Smooth muscle cell (in vitro differentiated cells): ENCODE data around the gene FAM107B. TPM values are rescaled to one million over a fixed set of nuclear protein-coding genes. Genes with fewer than 3 reads are reported as not detected.

Experiments
- DNase-seq: peaks from one replicate; lab custom pipeline; 2025; ENCODE audit not compliant: unreplicated experiment; lab: John Stamatoyannopoulos, UW
- H2AFZ ChIP-seq: fragments of 200-600 bp; sonication (generic); 2 replicates; pipeline ENCODE4 v1.6.0; 2016; ENCODE audit warnings: antibody characterized with exemption, low read depth, mild to moderate bottlenecking
- H3F3A ChIP-seq: fragments of 200-600 bp; sonication (generic); 2 replicates; pipeline ENCODE4 v1.6.0; 2017; ENCODE audit warnings: antibody characterized with exemption, low read depth
- H3K27ac ChIP-seq: fragments of 200-600 bp; sonication (generic); 2 replicates; pipeline ENCODE4 v1.5.1; 2016; ENCODE audit warnings: low read depth, mild to moderate bottlenecking
- H3K27me3 ChIP-seq: fragments of 200-600 bp; sonication (generic); 2 replicates; pipeline ENCODE4 v1.6.1; 2016; ENCODE audit warnings: low read depth, mild to moderate bottlenecking
- H3K36me3 ChIP-seq: fragments of 200-600 bp; sonication (generic); 2 replicates; pipeline ENCODE4 v1.5.1; 2016; ENCODE audit warnings: low read depth
- H3K4me1 ChIP-seq: fragments of 200-600 bp; sonication (generic); 2 replicates; pipeline ENCODE4 v1.5.1; 2016; ENCODE audit warnings: low read depth
- H3K4me2 ChIP-seq: fragments of 200-600 bp; sonication (generic); 2 replicates; pipeline ENCODE4 v1.6.0; 2016; ENCODE audit warnings: mild to moderate bottlenecking
- H3K4me3 ChIP-seq: fragments of 200-600 bp; sonication (generic); 2 replicates; pipeline ENCODE4 v1.5.1; 2016; ENCODE audit warnings: mild to moderate bottlenecking
- H3K79me2 ChIP-seq: fragments of 200-600 bp; sonication (generic); 2 replicates; pipeline ENCODE4 v1.6.0; 2016; ENCODE audit warnings: low read depth, mild to moderate bottlenecking
- H3K9ac ChIP-seq: fragments of 200-600 bp; sonication (generic); 2 replicates; pipeline ENCODE4 v1.6.0; 2016; ENCODE audit warnings: low read depth
- H3K9me3 ChIP-seq: fragments of 200-600 bp; sonication (generic); replicated peaks from 2 replicates; pipeline ENCODE4 v1.5.1; 2016; ENCODE audit warnings: low read depth
- H4K20me1 ChIP-seq: fragments of 200-600 bp; sonication (generic); 2 replicates; pipeline ENCODE4 v1.6.0; 2016; ENCODE audit warnings: low read depth
- WGBS: methylation state at CpG from one replicate; pipeline ENCODE4 v1.1.7; 2016; ENCODE audit warnings: low lambda C conversion rate; 5-methylcytosine and 5-hydroxymethylcytosine counted together
- polyA plus RNA-seq: library from polyadenylated mRNA; unstranded; fragments of >200 nt; fragmentation: Nextera tagmentation; extraction: Ambion mirVana; gene quantifications from 2 replicates; pipeline ENCODE4 v1.2.1, GENCODE V29; 2016
- total RNA-seq: library from RNA; depleted of rRNA; stranded (reverse); fragments of >200 nt; gene quantifications from 2 replicates; pipeline ENCODE4 v1.2.3, GENCODE V29; 2014
- TF ChIP-seq, protein P1 (sequence below): fragments of 200-600 bp; sonication (generic); IDR thresholded peaks from 2 replicates; pipeline ENCODE4 v1.5.1; 2017; ENCODE audit warnings: borderline replicate concordance, mild to moderate bottlenecking, antibody characterized with exemption; ENCODE audit not compliant: insufficient read depth, poor library complexity, severe bottlenecking

The FAM107B gene
- total and polyA plus RNA-seq, 2 experiments from 2014 or later, result 8.7 to 9.0 TPM

DNA sequence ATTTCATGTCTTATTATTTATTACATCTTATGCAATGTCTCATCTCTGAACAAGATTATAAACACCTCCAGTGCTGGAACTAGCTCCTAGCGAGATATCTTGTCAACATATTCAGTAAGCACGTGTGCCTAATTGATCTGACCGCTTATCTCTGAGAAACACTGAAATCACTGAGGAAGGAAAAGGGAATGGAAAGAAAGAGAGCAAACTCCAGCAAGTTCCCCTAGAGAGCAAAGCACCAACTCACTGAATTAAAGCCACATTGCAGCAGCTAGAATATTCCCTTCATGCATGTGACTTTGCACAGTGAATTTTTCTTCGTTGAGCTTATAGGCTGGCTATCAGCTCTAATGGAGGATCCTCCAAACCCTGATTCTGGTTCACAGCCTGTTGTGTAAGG, 266.9 kb downstream of the FAM107B start:
- Histone ChIP-seq H3K27ac (no peak overlapping the region), H3K79me2 (no peaks in the 10 kb centered on the region), H4K20me1 (no peaks in the 10 kb centered on the region), H3K4me2 (no peak overlapping the region), H3K27me3 (peaks cover 18% of the 10 kb centered on the region), H3K4me1 (peaks cover 3% of the 10 kb centered on the region), H2AFZ (no peak overlapping the region), H3F3A (no peaks in the 10 kb centered on the region), H3K36me3 (no peaks in the 10 kb centered on the region), H3K9me3 (peaks cover 11% of the 10 kb centered on the region), H3K4me3 (no peak overlapping the region), H3K9ac (no peak overlapping the region)
- TF ChIP-seq, protein P1, sequence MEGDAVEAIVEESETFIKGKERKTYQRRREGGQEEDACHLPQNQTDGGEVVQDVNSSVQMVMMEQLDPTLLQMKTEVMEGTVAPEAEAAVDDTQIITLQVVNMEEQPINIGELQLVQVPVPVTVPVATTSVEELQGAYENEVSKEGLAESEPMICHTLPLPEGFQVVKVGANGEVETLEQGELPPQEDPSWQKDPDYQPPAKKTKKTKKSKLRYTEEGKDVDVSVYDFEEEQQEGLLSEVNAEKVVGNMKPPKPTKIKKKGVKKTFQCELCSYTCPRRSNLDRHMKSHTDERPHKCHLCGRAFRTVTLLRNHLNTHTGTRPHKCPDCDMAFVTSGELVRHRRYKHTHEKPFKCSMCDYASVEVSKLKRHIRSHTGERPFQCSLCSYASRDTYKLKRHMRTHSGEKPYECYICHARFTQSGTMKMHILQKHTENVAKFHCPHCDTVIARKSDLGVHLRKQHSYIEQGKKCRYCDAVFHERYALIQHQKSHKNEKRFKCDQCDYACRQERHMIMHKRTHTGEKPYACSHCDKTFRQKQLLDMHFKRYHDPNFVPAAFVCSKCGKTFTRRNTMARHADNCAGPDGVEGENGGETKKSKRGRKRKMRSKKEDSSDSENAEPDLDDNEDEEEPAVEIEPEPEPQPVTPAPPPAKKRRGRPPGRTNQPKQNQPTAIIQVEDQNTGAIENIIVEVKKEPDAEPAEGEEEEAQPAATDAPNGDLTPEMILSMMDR, result no peak
- no peak for DNase-seq
- 94% methylated on average over 4 of the region's 4 CpGs for WGBS

- WGBS, result 87% methylated on average over 6 of the region's 6 CpGs
- Histone ChIP-seq H3K4me1 (peaks cover 8% of the 10 kb centered on the region), H3F3A (no peaks in the 10 kb centered on the region), H2AFZ (no peak overlapping the region), H3K4me3 (no peak overlapping the region), H3K27me3 (peaks cover 18% of the 10 kb centered on the region), H3K36me3 (no peaks in the 10 kb centered on the region), H3K9ac (no peak overlapping the region), H3K9me3 (peaks cover 11% of the 10 kb centered on the region), H4K20me1 (no peaks in the 10 kb centered on the region), H3K4me2 (no peak overlapping the region), H3K79me2 (no peaks in the 10 kb centered on the region), H3K27ac (no peak overlapping the region)
- DNase-seq, result no peak
- TF ChIP-seq, protein P1, result no peak
Measured at GRCh38 chr10:14507176-14507575, 267.5 kb downstream of the FAM107B start.

GRCh38 chr10:14502431-14502830, 272.3 kb downstream of the FAM107B start:
- TF ChIP-seq, protein P1, result no peak
- H4K20me1 ChIP-seq, result no peaks in the 10 kb centered on the region
- WGBS, result 62% methylated on average over 3 of the region's 3 CpGs
- H3K36me3 ChIP-seq, result no peaks in the 10 kb centered on the region
- H3K9me3 ChIP-seq, result no peaks in the 10 kb centered on the region
- no peaks in the 10 kb centered on the region for H3F3A ChIP-seq
- peaks cover 10% of the 10 kb centered on the region for H3K4me1 ChIP-seq
- no peak overlapping the region for H3K4me2 ChIP-seq
- no peak overlapping the region for H3K4me3 ChIP-seq
- H3K9ac ChIP-seq, result no peak overlapping the region
- DNase-seq, result no peak
- H3K27me3 ChIP-seq, result peaks cover 18% of the 10 kb centered on the region
- no peaks in the 10 kb centered on the region for H3K79me2 ChIP-seq
- H3K27ac ChIP-seq, result no peak overlapping the region
- no peak overlapping the region for H2AFZ ChIP-seq

DNA sequence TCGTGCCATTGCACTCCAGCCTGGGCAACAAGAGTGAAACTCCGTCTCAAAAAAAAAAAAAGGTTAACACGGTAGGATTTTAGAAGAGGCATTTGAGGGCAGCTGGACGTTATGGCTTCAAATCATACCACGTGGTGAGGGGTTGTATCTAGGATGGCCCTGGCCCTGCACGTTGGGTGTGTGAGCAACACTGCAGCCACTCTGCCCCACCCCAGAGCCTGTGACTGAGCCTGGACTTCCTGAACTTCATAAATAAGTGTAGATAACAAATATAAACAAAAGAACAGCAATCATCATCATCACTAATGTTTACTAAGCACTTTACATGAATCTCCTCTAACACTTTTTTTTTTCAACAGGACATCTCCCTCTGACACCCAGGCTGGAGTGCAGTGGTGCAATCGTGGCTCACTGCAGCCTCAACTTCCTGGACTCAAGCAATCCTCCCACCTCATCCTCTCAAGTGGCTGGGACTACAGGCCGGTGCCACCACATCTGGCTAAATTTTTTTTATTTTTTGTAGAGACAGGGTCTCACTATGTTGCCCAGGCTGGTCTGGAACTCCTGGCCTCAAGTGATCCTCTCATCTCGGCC, 274.4 kb downstream of the FAM107B start:
- Histone ChIP-seq H3K36me3 (no peaks in the 10 kb centered on the region), H3K9me3 (no peaks in the 10 kb centered on the region), H3K9ac (no peak overlapping the region), H3K27me3 (peaks cover 18% of the 10 kb centered on the region), H4K20me1 (no peaks in the 10 kb centered on the region), H2AFZ (no peak overlapping the region), H3K4me2 (no peak overlapping the region), H3K79me2 (no peaks in the 10 kb centered on the region), H3K4me1 (peaks cover 10% of the 10 kb centered on the region), H3F3A (no peaks in the 10 kb centered on the region), H3K4me3 (no peak overlapping the region), H3K27ac (no peak overlapping the region)
- TF ChIP-seq, protein P1, result no peak
- DNase-seq, result no peak
- 72% methylated on average over 9 of the region's 9 CpGs for WGBS
